Stimulated activated CD4-positive, alpha-beta T cell treated with anti-CD3 and anti-CD28 coated beads, TNF-alpha, amount 100 ng/mL, for 48 hours (primary cell): ENCODE data around the gene BPGM.
A peak's percentile ranks its signal among the peaks of the same experiment; 100 is the strongest.

Source experiments
- DNase-seq, 3 donors: peaks; one replicate each; pipeline ENCODE4 v3.0.0-alpha.2; 2020; ENCODE audit warnings: low read depth in 3 of 3

BPGM gene

GRCh38 chr7:134646425-134647305 is at the start of gene BPGM:
Gene BPGM, plus strand, starts transcription at chr7:134646853. Its CDS starts 14,655 bp downstream, at chr7:134661508.
- DNase-seq: peak; percentile 90 to 95 (median 92)

- no peak for DNase-seq
These were observed 47.3 kb upstream of the BPGM start for GRCh38 chr7:134599371-134599770.

- no peak for DNase-seq
These were observed 45.2 kb upstream of the BPGM start for GRCh38 chr7:134601459-134601858.

- no peak for DNase-seq
These were observed 43.7 kb upstream of the BPGM start for GRCh38 chr7:134602881-134603451.

- peak; percentile 18 to 58 (median 33) for DNase-seq
These were observed 40.4 kb upstream of the BPGM start for GRCh38 chr7:134605978-134606923.

- no peak for DNase-seq
These were observed 35.0 kb upstream of the BPGM start for GRCh38 chr7:134611611-134612151.

- DNase-seq: no peak
These were observed 34.5 kb upstream of the BPGM start for GRCh38 chr7:134612197-134612596.

- peak; percentile 9 to 15 (median 13) for DNase-seq
These were observed 32.9 kb upstream of the BPGM start for GRCh38 chr7:134613623-134614347.

GRCh38 chr7:134616611-134617010 is 30.0 kb upstream of the BPGM start:
- no peak for DNase-seq

GRCh38 chr7:134618756-134619530 is 27.7 kb upstream of the BPGM start:
- no peak for DNase-seq

- no peak for DNase-seq
These were observed 26.9 kb upstream of the BPGM start for GRCh38 chr7:134619627-134620331.

- DNase-seq: no peak
These were observed 24.2 kb upstream of the BPGM start for GRCh38 chr7:134622303-134622995.

- DNase-seq: no peak
These were observed 23.5 kb upstream of the BPGM start for GRCh38 chr7:134623193-134623592.

- no peak for DNase-seq
These were observed 21.1 kb upstream of the BPGM start for GRCh38 chr7:134625550-134625949.

GRCh38 chr7:134627109-134627774 is 19.4 kb upstream of the BPGM start:
- DNase-seq: no peak

GRCh38 chr7:134627775-134628153 is 18.9 kb upstream of the BPGM start:
- DNase-seq: no peak

GRCh38 chr7:134629445-134629844 is 17.2 kb upstream of the BPGM start:
- no peak for DNase-seq

GRCh38 chr7:134630237-134630636 is 16.4 kb upstream of the BPGM start:
- no peak for DNase-seq

GRCh38 chr7:134630893-134631292 is 15.8 kb upstream of the BPGM start:
- no peak for DNase-seq
